ENCODE measurements around the gene NUP210. TPM values are rescaled to one million over a fixed set of nuclear protein-coding genes. Genes with fewer than 3 reads are reported as not detected.

NUP210 gene
- total and polyA plus RNA-seq, 4 donors: 9.9 to 38.6 (median 22.9) TPM

GRCh38 chr3:13294442-13295351, 125.4 kb downstream of the NUP210 start:
- Histone ChIP-seq H3K27me3 (ENCODE audit: control insufficient read depth in 4 of 4, insufficient read depth in 4 of 4, low read length in 3 of 4) (peaks cover 0 to 3% (median 0%) of the 10 kb centered on the region in 4 donors), H3K4me3 (ENCODE audit: low read depth in 1 of 3, low read length in 3 of 3) (no peak overlapping the region), H3K36me3 (ENCODE audit: control insufficient read depth in 4 of 4, insufficient read depth in 3 of 4, low read depth in 1 of 4, low read length in 3 of 4) (no peaks in the 10 kb centered on the region), H3K27ac (ENCODE audit: low read depth in 1 of 2, low read length in 2 of 2) (no peak overlapping the region), H3K9me3 (ENCODE audit: control insufficient read depth in 4 of 4, low read length in 3 of 4) (no peaks in the 10 kb centered on the region), H3K4me1 (ENCODE audit: control insufficient read depth in 4 of 4, insufficient read depth in 4 of 4, low read length in 3 of 4) (no peaks in the 10 kb centered on the region), H3K9ac (ENCODE audit: low read depth in 1 of 2, low read length in 2 of 2) (no peak overlapping the region)
- WGBS: 87% methylated on average over 18 of the region's 18 CpGs
- DNase-seq (ENCODE audit: low spot score): no peak
- TF ChIP-seq SP1 (IDR thresholded peaks at IDR 0.05): no peak
- no peak for TF ChIP-seq MAX (IDR thresholded peaks at IDR 0.05)
- TF ChIP-seq JUND (IDR thresholded peaks at IDR 0.05): no peak
- no peak for TF ChIP-seq ZBTB33 (IDR thresholded peaks at IDR 0.05)
- TF ChIP-seq FOXA1 (IDR thresholded peaks at IDR 0.05): no peak
- no peak for TF ChIP-seq GABPA (IDR thresholded peaks at IDR 0.05 in 1 of 2, conservative IDR thresholded peaks at IDR 0.05 in 1 of 2)

GRCh38 chr3:13292375-13292774, 127.7 kb downstream of the NUP210 start:
- no peak overlapping the region for H3K9ac ChIP-seq (ENCODE audit: low read depth in 1 of 2, low read length in 2 of 2)
- no peak for TF ChIP-seq SP1 (IDR thresholded peaks at IDR 0.05)
- no peak for TF ChIP-seq MAX (IDR thresholded peaks at IDR 0.05)
- TF ChIP-seq TAF1 (conservative IDR thresholded peaks at IDR 0.05): no peak
- no peak for TF ChIP-seq RXRA (IDR thresholded peaks at IDR 0.05)
- TF ChIP-seq CTCF (IDR thresholded peaks at IDR 0.05; ENCODE audit: low read depth, low read length, missing input control): no peak
- no peak for TF ChIP-seq HNF4G (IDR thresholded peaks at IDR 0.05)
- no peak for TF ChIP-seq JUND (IDR thresholded peaks at IDR 0.05)
- H3K27me3 ChIP-seq (ENCODE audit: control insufficient read depth in 4 of 4, insufficient read depth in 4 of 4, low read length in 3 of 4): peaks cover 0 to 3% (median 0%) of the 10 kb centered on the region in 4 donors
- H3K27ac ChIP-seq (ENCODE audit: low read depth in 1 of 2, low read length in 2 of 2): no peak overlapping the region
- 84% methylated on average over 3 of the region's 3 CpGs for WGBS
- H3K4me1 ChIP-seq (ENCODE audit: control insufficient read depth in 4 of 4, insufficient read depth in 4 of 4, low read length in 3 of 4): no peaks in the 10 kb centered on the region
- no peak for DNase-seq (ENCODE audit: low spot score)
- peaks cover 0 to under 1% (median 0%) of the 10 kb centered on the region in 4 donors for H3K9me3 ChIP-seq (ENCODE audit: control insufficient read depth in 4 of 4, low read length in 3 of 4)
- no peak overlapping the region for H3K4me3 ChIP-seq (ENCODE audit: low read depth in 1 of 3, low read length in 3 of 3)
- no peaks in the 10 kb centered on the region for H3K36me3 ChIP-seq (ENCODE audit: control insufficient read depth in 4 of 4, insufficient read depth in 3 of 4, low read depth in 1 of 4, low read length in 3 of 4)

GRCh38 chr3:13290941-13291340, 129.2 kb downstream of the NUP210 start:
- 86% methylated on average over 3 of the region's 3 CpGs for WGBS
- H3K9me3 ChIP-seq (ENCODE audit: control insufficient read depth in 4 of 4, low read length in 3 of 4): peaks cover 0 to 8% (median 4%) of the 10 kb centered on the region in 4 donors
- no peak for DNase-seq (ENCODE audit: low spot score)
- H3K4me1 ChIP-seq (ENCODE audit: control insufficient read depth in 4 of 4, insufficient read depth in 4 of 4, low read length in 3 of 4): no peaks in the 10 kb centered on the region
- H3K9ac ChIP-seq (ENCODE audit: low read depth in 1 of 2, low read length in 2 of 2): no peak overlapping the region
- H3K27ac ChIP-seq (ENCODE audit: low read depth in 1 of 2, low read length in 2 of 2): no peak overlapping the region
- H3K27me3 ChIP-seq (ENCODE audit: control insufficient read depth in 4 of 4, insufficient read depth in 4 of 4, low read length in 3 of 4): peaks cover 0 to 3% (median 0%) of the 10 kb centered on the region in 4 donors
- no peak for TF ChIP-seq YY1 (IDR thresholded peaks at IDR 0.05)
- no peak overlapping the region for H3K4me3 ChIP-seq (ENCODE audit: low read depth in 1 of 3, low read length in 3 of 3)
- H3K36me3 ChIP-seq (ENCODE audit: control insufficient read depth in 4 of 4, insufficient read depth in 3 of 4, low read depth in 1 of 4, low read length in 3 of 4): no peaks in the 10 kb centered on the region

Measured in liver (tissue), 9 donors.